ENCODE results near the gene LRRTM3.

The LRRTM3 gene

DNA sequence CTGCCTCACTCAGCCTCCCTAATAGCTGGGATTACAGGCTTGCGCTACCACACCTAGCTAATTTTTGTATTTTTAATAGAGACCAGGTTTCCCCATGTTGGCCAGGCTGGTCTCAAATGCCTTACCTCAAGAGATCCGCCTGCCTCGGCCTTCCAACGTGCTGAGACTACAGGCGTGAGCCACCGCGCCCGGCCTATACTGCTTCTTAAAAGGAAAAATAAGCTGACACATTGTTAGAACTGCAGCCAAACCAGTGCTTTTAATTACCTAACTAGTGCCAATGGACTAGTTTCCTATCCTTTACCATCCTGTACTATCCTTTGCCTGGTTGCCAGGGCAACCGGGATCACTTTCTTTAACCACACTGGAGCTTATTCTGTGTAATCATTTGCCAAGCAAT, 108.0 kb downstream of the LRRTM3 start:
- no peak for DNase-seq (ENCODE audit: low spot score)

DNA sequence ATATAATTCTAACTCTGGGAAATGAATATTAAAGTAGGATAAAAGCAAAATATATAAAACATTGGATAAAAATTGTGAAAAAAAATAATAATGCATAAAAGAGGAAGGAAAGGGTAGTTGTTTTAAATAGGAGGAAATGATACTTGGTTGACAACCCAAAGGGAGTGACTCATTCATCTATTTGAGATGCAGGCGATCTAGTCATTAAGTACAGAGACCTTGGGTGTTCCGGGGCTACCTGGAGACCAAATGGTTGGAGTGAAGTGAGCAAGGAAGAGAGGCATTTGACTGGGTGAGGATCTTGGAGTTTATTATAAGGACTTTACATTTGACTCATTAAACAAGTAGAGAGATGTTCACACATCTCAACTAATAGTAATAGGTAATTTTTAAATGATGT, 111.0 kb downstream of the LRRTM3 start:
- DNase-seq (ENCODE audit: low spot score): no peak

DNA sequence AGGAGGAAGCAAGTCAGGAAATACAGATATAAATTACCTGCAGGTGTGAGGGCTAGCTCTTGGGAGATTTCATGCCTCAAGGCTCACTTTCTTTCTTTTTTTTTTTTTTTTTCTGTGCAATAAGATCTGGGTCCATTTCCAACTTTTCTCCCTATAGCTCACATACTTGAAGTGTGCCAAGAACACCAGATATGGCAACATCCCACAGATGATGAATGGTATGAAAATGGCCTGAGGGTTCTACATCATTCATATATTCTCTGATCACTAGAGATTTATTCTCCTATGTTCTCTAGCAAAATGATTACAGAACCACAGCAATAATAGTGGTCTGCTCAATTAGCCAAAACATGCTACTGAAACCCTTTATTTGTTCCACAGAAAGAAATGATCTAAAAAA, 117.2 kb downstream of the LRRTM3 start:
- no peak for DNase-seq (ENCODE audit: low spot score)

DNA sequence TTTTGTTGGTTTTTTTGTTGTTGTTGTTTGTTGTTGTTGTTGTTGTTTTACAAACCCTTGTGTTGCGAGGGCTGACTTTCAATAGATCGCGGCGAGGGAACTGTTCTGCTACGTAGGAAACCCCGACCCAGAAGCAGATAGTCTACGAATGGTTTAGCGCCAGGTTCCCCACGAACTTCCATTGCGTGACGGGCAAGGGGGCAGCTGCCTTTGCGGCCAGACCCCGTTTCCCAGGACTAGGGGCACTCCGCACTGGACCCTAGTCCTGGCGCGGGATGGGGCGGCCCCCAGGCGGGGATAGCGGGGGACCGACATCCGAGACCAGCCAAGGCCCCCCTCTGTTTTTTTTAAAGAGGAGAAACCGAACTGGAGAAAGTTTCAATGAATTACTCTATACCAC, 119.6 kb downstream of the LRRTM3 start:
- DNase-seq (ENCODE audit: low spot score): no peak

DNA sequence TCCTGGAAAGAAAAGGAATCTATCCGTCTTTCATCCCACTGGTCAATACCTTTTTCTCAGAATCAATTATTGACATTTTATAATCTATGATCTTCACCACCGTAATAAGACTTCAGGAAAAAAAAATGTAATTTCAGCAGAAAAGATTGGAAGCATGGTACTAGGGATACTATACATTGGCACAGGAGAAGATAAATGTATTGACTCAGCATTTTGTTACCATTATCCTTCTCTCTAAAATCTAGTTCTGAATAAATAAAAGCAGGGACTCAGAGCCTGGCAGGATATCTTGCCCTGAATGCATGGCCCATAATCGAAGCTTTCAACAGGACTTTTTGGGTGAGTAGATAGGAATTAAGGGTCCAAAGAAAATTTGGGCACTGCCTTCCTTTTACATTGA, 120.7 kb downstream of the LRRTM3 start:
- no peak for DNase-seq (ENCODE audit: low spot score)

DNA sequence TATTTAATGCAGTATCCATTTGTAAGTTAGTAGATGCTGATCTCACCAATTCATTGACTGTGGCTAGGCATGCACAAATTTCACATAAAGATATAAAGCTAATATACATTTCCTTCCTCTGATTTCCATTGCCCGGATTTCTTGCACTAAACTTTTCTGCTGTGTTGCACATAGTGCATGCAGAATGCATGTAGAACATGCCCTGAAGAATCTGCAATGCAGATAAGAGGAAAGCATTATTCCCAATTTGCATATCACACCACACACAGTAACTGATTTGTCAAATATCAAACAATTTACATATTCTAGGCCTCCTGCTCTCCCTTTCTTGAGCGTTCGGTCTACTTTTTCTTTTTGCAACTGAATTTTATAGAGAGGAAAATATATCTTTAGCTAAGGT, 124.2 kb downstream of the LRRTM3 start:
- no peak for DNase-seq (ENCODE audit: low spot score)

DNA sequence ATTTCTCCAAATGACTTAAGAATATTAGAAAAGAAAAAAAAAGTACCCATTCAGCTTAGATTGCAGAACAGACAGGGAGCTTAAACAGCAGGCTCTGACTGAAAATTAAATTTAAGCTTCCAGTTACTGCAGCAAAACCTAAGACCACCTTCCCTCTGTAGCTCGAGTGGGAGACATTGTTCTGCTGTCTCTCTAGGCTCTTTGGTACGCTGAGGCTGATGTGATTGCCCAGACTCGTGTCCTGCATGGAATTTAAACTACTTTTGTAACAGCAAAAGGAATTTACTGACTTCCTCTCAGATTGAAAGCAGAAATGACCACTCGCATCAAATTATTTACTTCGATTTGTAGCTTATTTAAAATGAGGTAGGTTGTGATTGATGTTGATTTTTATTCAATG, 124.6 kb downstream of the LRRTM3 start:
- DNase-seq (ENCODE audit: low spot score): no peak

DNA sequence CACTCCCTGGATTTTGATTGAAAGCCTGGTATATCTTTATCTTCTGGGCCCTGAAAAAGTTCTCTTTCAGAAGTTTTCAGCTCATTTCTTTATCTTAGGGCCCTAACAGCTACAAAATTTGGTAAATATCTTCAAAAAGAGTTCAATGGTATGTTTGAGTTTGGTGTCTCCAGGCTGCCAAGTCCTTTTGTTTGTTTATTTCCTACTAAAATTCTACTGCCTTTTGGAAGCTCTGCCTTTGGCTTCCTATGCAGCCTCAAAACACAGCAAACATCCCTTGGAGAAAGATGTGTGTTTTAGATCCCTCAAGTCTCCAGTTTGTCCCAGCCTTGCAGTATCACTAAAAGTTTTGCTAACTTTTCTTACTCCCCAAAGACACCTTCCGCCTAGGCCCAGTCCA, 146.8 kb downstream of the LRRTM3 start:
- no peak for DNase-seq (ENCODE audit: low spot score)

DNA sequence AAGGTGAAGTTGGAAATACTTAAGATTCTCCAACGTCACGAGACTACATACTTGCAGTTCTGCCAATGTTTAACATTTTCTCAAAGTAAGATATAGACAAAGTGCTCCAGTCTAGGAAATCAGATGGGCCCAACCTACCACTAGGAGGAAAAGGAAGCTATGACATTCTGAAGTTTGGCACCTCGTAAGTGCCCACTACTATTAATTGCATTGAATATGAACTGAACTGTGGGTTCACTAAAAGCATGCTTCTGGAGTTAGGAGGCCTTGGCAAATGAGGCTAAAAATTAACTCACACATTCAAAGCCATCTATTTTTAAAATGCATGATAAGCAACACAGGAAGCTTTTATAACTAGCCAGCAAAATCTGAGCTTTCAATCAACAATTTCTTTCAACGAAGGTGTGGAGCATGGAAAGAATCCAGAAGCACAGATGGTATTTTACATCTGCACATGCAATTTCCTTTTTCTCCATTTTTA, 149.7 kb downstream of the LRRTM3 start:
- DNase-seq (ENCODE audit: low spot score): no peak

DNA sequence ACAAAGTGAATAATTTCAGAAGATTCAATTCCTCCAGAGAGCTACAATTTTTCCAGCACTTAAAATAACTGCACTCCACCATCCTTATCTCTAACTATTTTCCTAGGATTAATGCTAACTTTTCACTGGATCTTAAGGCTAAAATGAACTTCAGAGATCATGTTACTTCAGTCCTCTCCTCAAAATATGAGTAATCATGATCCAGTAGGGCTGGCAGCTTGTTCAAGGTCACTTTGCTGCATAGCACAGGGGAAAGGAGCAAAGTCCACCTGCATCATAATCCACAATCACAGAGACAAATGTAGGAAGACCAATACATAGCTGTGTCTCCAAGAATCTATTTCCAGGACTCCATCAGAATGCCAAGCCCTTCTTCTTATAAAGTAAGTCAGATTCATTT, 150.3 kb downstream of the LRRTM3 start:
- no peak for DNase-seq (ENCODE audit: low spot score)

DNA sequence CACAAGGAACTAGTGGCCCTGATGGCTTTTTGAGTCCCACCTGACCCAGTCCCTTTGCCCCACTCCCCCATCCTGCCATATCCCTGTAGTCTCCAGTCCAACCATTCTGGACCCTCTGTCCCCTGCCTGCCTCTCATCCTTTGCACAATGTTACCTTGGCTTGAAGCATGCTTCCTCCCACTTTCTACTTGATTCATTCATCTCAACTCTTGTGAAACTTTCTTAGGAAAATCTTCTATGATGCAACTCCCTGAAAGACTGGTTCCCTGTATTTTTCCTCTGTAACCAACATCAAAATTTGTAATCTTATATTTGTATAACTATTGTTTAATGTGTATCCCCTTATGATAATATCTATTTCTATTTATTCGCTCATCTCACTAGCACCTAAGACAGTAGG, 151.5 kb downstream of the LRRTM3 start:
- DNase-seq (ENCODE audit: low spot score): no peak

DNA sequence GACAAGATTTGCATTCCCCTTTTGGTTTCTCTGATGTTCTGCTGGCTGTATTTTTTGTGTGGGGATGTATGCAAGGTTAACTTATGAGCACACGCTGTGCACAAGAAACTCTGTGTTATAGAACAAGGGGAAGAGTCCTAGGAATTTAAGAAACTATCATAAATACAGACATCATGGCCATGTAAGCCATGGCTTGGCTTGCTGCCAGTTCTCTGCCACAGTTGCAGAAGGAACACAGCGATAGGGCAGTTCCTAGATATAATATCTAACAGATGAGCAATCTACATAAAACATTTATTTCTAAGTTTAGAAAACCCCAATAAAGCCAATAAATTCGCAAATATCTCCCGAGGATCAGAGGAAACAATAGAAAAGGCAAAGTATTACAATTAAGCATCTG, 153.3 kb downstream of the LRRTM3 start:
- no peak for DNase-seq (ENCODE audit: low spot score)

DNA sequence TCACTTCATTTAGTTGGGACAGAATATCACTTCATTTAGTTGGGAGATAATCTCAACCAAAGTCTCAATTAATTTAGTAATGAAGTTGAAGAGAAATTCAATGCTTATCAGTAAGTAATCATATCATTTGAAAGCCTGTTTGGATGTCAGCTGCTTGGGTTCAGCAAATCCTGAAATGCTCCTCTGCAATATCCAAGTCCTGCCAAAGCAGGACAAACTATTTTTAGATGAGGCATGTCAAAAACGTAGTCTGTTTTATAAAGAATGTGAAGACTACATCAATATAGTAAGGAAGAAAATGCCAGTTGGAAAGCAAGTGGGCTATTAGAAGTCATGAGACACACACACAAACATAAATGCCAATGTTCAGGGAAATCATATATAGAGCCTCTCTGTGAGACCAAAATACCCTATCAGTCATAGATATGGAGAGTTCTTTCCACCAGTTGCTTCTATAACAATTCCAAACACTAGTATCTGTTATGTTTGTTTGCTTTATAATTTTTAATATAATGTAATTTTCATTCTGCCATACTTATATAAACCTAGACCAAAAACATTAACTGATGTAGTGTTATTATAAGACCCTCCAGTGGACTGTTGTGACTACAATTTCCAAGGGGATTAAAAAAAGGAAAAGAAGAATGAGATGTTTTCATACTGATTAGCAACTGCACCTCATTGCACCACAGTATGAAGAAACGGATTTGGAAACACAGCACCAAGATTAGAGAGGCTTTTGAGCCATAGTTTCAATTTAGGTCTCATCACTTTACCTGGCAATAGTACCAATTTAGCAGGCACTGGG, 160.7 kb downstream of the LRRTM3 start:
- DNase-seq (ENCODE audit: low spot score): no peak

DNA sequence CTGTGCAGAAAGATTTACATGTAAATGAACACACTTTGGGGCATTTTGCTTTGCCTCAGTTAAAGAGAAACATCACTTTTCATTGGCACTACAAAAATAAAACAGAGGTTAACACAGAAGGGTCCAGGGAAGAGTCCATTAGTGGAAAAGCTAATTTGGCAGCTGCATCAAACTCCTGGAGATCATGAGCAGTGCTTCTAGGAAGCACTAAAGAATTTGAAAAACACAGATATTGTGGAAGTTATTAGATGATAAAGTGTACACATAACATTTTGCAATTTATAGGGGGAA, 161.2 kb downstream of the LRRTM3 start:
- no peak for DNase-seq (ENCODE audit: low spot score)

DNA sequence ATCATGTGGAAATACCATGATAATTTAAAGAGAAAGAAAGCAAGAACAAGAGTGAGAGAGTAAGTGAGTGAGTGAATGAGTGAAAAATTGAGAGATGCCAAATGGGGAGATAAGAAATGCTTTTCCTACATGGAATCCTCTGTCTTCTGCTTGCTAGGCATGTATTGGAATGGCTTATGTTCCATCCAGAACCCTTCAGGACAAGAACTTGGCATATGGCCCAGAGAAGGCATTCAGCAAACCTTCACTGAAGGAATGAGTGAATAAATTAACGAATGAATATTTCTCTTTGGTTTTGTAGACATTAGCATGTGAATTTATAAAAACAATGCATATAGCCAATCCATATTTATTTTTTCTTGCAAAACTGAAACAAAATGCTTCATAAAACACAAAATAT, 162.2 kb downstream of the LRRTM3 start:
- DNase-seq (ENCODE audit: low spot score): no peak

DNA sequence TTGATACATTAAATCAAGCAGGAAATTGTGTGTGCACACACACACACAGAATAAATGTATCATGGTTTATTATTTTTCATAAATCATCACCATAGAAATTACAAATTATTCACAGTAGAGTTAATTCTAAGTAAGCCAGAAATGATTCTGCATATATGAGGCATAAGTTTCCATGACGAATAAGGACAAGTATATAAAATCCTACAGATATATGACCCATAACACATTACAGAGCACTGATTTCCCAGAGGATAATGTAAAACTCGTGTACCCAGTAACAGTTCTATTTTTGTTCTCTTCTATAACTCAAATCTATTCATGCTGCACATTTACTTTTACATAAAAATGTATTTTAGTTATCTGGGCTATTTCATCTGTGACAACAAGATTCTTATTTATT, 169.7 kb downstream of the LRRTM3 start:
- no peak for DNase-seq (ENCODE audit: low spot score)

DNA sequence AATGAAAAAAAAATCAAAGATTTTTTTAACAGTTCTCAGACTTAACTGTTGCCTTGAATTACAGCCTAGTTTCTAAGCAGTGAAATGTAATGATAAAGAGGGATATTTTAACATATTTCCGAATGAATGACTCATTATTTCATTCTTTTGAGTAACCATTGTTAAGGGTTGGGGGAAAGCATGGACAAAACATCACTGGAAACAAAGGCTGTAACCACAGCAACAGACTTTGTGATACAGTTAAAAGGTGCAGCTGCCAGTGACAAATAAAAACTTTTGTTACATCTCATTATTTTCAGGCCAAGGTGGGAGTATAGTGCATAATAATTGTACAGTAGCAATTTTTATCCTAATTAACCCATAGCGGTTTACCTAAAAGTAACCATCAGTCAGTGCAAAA, 172.6 kb downstream of the LRRTM3 start:
- DNase-seq (ENCODE audit: low spot score): no peak

DNA sequence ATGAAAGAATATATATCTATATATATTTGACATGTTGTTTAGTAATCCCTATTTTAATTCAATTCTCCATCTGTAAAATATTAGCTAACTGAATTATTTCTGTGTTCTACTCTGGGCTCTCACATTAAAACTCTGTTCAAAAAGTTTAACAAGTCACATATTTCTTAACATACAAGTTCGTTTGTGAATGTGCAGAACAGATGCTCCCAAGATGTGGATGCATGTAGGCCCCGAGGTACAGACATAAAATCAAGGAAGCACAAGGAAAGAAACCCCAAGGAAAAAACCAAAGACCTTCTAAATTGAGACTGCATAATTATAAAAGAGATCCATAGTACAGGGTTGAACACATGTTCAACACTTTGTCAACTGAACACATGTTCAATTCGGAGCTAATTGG, 175.1 kb downstream of the LRRTM3 start:
- DNase-seq (ENCODE audit: low spot score): no peak

DNA sequence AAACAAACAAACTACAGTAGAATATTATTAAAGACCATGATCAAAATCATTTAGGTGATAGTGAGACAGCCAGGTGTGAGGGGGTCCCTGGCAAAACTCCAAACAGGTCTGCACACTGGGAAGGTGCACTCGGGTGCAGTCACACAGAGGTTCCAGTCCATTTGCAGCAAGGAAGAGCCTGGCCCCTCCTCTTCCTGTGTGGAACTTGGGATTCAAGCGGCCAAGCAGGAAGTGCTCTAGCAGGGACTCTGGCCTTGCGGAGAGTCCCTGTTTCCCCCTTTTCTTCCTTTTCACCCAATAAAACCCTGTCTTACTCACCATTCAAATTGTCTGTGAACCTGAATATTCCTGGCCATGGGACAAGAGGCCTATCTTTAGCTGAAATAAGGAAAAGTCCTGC, 181.8 kb downstream of the LRRTM3 start:
- no peak for DNase-seq (ENCODE audit: low spot score)

DNA sequence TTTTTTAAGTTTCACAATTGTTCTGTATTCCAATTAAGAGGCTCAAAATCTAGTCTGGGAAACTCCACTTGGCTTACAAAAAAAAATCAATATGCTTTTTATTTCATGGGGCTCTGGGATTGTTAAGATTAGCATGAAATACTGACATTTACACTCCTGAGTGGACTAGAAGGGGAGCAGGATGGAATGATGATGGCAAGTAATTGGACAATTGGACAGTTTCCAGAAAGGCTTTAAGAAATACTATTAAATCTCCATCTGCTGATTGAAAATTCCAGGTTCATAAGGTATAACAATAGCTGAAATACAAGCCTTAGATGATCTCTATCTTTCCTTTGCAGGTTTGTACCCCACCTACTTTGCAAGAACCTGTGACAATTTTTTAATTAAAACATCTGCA, 184.4 kb downstream of the LRRTM3 start:
- DNase-seq (ENCODE audit: low spot score): no peak

DNA sequence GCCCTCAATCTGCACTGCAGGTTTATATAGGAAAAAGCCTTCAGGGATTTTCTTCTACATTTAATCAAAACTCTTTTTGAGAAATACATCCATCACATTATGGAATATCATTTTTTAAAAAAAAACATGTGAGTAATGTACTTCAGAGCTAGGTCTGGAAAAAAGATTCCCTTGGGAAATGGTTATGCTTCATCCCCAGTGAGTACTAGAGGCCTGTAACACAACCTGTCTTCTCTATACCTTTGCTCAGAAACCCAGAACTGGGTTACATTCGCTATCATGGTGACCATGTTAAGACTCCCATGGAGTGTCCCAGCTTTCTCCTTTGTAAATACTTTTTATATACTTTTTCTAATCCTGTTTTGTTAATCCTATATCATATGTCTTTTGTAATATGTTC, 186.9 kb downstream of the LRRTM3 start:
- no peak for DNase-seq (ENCODE audit: low spot score)

DNA sequence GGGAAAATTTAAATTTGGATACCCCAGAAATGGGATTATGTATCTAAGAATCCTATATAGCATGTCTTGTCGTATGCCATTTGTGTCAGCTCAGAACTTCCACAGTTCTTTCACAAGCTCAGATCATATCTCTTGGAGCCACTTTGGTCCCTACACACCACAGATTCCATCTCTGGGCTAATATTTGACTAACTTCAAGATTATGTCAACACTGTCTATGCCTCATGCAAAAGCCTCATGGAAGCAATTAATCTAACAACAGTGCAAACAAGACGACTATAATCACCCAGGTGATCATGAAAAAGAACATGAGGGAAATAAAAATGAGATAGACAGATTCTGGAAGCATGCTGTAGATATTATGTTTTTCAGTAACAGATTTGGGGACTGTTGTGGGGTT, 189.1 kb downstream of the LRRTM3 start:
- DNase-seq (ENCODE audit: low spot score): no peak

DNA sequence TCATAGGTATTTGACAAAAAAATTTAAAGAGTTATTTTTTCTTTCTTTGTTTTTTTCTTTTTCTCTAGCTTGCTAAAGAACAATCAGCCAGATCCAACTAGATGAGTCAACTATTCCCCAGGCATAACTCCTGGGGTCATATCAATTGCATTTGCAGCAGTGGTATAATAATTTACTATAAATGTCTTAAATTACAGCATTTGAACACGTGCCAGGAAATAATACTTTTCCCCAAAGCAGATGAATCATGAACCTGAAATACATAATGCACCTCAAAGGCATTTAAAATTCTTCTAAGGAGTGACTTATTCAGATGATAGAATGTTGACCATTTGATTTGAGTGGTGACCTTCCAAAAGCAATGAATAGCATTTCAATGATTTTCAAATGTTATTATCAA, 190.1 kb downstream of the LRRTM3 start:
- no peak for DNase-seq (ENCODE audit: low spot score)

DNA sequence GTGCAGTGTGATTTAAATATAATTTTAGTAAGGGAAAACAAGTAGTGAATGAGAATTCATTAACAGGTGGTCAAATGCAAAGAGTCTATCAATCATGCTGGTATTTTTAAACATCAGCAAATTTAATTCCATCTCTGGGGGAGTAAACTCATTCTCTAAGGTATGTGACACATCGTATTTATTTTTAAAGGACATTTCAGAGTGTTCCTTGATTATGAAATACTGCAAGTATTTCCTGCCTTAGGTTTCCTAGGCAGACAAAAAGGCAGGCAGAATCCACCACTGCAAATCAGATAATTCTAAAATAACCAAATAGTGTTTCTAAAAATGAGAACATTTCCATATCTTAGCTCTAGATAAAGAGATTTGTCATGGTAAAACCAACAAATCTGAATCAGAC, 193.8 kb downstream of the LRRTM3 start:
- DNase-seq (ENCODE audit: low spot score): no peak

DNA sequence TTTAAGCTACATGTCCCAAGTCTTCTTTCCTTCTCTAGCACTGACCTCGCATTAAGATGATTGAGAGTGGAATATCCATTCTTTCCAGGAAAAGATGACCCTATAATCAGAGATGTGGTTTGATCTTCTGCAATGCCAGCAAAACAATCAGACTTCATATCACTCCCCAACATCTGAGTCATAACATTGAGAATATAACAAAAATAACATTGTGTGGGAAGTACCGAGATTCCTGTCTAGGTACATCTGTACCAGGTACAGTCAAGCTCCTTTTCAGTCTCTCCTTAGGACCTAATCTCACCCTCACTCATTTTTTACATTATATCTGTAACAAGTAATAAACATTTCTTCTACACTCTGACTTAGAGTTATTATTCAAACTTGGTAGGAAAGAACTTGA, 201.6 kb downstream of the LRRTM3 start:
- DNase-seq (ENCODE audit: low spot score): no peak

Data from GM03348 (cell line).